DMS114 treated with DMSO at 0.1 percent for 48 hours (cell line): ENCODE measurements around the gene PDK2.
A peak's percentile ranks its signal among the peaks of the same experiment; 100 is the strongest.

Experiments used
- DNase-seq: peaks from one replicate; lab custom pipeline; 2025; ENCODE audit not compliant: unreplicated experiment; lab: John Stamatoyannopoulos, UW

The PDK2 gene

DNA sequence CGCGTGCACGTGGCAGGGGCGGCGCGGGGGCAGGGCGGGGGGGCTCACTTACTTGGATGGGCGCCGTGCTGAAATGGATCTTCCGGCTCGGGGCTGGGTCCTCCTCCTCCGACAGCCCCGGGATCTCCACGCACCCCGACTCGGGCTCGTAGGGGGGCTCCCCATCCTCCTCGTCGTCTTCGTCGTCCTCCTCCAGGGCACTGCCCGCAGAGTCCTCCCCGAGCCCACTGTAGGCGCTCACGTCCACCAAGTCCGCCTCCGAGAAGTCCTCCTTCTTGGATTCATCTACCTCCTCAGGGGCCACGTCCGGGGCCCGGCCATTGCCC lies 53.9 kb downstream of the PDK2 start:
- DNase-seq, result no peak

DNA sequence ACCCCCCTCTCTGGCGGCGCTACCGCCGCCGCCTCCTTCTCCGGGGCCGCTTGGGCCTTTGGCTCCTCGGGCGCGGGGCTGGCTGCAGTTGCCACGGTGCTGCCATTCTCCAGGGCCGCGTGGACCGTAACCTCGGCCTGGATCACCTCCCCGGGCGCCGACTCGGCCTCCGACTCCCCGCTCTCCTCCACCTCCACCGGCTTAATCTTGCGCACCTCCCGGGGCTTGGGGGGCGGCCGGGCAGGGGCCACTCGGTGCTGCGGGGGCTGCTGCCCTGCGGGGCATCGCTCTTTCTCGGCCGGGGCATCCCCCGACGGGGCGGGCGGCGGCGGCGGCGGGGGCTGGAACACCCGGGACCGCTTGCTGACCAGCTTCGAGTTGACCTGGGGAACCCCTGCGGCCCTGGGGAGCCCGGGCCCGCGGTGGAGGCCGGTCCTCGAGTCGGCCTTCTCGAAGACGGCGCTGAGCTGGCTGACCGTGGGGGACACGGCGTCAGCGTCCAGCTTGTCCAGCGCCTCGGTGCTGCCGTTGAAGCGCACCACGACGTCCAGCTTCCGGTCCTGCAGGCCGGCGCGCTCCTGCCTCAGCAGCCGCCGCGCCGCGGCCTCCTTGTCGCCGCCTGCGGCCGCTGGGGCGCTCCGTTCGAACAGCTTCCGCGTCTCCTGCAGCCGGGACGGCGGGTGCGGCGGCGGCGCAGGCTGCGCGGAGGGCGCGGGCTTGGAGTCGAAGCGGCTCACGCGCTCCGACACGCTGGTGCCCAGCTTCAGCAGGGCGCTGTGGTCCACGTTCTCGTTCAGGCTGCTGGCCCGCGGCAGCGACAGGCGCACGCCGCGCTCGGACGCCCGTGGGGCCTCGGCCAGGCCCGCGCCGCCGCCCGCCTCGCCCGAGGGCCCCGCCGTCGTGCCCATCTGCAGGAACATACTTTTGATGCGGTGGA lies 54.5 kb downstream of the PDK2 start:
- DNase-seq, result no peak

DNA sequence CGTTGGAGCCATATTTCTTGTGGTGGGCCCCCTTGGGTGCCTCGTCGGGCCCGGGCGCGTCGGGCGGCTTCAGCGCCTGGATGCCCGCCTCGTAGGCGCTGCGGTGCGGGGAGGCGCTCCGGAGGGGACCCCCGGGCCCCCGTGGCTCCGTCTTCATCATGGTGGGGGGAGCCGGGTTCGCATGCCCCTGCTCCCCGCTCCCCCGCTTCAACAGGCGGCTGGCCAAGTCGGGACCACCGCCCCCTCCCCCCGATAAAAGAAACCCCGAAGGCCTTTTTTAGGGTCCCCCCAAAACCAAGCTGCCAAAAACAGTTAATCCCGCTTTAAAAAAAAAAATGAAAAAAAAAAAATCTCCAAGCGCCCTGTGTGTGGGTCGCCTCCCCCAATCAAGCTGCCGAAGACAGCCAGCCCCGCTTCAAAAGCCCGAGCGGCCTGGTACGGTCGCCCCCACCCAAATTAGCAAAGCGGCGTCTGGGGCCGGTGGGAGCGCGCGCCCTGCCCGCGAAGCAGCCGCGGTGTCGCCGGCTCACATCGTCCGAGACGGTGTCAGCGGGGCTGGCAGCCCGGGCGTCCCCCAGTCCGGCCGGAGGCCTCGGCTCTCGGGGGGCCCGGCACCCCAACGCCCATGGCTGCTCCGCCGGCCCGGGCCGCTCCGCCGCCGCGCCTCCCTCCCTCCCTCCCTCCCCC lies 55.3 kb downstream of the PDK2 start, which contains the start of gene PPP1R9B:
TSS of gene PPP1R9B (minus strand) at position 324 of the 687 bp plus-strand sequence. CDS start at position 160, 164 bp downstream.
- no peak for DNase-seq

DNA sequence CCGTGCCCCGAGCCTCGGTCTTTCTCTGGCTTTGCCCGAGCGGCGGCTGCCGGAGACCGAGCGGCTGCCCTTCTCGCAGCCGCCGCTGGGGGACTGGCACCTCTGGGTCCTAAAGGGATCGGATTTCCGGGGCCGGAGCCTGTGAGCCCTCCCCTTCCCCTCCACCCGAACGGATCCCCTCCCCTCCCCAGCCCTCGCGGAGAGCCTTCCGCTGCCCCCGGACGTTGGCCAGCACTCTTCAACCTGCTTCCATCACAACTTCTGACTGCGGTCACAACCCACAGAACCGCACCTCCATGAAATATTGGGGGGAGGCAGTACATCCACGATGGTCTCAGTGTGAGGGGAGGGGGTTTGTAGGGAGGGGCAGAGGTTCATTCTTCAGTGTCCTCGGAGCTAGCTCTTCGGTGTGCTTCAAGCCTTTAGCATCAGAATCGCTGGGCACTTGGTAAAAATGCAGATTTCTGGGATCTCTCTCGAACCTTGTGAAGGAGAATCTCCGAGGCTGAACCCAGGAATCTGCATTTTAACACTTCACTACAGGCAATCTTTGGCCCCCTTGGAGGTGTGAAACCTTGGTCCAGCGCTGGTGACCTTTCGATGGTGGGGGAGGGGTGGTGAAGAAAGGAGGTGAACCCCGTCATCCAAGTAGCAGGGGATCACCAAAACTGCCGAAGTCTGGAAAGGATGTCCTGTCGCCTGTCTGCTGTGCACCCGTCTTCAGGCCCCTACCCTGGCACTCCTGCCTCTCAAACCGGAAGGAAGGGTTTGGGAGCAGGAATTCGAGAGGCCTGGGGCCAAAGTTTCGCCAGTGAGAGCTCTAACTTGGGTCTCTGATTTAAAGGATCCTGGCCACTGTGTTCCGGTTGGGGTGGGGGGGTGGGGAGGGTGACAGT lies 56.1 kb downstream of the PDK2 start:
- DNase-seq, result peak; percentile 77

DNA sequence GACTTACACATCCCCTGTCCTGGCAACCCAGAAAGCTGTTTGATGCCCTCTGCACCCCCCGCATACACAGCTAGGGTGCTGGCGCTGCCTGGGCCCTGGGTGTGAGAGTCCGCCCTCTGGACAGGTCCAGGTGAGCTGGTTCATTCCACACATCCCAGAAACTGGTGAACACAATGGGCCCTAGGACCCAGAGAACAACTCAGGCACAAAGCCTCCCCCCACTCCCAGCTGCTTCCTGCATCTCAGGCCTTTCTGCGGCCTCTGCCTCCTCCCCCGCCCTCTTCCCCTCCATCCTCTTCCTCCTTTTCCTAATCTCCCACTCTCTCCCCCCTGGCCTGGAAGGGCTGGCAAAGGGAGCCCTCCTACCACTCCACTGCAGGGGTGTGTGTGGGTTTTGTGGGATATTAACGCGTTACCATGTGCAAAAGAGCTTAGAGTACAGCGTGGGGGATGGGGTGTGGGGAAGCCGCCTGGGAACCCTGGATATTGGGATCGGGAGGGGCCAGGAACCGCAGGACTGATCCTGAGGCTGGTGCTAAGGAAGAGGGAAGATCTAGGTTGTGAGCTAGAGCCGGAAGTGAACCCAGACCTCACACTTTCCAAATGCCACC lies 56.9 kb downstream of the PDK2 start:
- DNase-seq, result peak; percentile 86

DNA sequence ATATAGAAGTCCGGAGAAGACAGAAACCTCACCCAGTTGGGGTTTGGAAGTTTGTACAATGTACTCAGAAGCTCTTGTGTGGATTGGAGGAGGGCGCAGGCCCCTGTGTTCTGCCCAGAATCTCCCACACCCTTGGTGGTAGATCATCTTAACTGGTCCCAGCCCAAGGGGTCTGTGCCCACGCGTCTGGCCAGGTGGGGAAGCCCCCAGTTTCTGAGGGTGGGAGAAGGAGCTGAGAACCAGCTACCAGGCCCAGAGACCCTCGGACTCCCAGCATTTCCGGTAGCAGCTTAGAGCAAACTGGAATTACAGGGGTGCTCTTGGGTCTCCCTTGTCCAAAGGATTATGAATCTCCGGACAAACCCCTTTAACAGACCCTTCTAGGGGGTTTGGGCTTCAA lies 57.6 kb downstream of the PDK2 start:
- no peak for DNase-seq

DNA sequence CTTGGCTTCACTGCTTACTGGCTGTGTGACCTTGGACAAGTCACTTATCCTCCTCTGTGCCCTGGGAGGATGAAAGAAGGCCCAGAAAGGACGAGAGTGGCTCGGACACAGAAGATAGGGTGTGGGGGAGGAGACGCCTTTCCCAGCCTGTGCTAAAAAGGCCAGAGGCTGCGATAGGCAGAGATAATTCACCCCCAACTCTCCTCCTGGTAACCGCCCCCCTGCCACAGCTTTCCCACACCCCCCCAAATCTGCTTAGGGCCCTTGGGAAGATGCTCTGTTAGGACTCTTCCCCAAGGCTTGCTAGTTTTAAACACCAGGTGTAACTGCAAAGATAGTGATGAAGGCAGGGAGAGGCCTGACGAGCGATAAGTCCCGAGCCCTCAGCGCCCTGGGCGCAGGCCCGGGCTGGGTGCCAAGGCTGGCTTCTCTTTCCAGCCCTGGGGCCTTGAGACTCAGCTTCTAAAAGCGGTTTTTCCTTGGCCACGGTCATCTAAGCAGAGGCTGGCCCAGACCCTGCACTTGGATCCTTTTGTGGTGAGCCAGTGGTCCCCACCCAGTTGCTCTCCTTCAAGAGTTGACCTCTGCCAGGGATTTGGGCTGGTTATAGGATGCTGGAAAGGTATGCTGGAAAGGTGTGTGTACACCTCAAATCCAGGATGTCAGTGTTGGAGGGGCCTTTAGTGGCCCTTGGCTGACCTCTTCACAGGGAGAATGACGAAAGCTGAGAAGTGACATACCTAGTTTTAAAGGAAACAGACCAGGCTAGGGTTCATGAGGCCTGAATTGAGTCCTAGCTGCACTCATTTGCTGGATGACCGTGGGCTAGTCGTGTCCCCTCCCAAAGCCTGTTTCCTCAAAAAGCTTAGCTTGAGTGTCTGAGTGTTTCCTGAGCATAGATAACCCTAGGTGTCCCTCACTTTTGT lies 58.8 kb downstream of the PDK2 start:
- DNase-seq, result no peak

DNA sequence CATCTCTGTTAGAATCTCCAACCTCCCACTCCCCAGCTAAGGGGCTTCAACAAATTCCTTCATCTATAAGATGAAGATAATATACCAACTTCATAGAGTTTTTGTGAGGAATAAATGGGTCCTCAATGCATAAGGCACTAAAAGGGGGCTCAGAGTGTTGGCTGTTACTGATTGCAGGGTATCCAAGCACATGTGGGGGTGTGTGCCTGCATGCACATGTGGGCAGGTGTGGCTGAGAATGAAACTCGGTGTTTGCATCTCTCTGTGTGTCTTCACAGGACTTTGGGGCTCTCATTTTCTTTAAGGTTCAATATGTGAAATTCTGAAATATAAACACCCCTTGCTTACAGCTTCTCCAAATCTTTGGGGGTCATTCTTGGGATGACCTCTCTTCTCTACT lies 59.5 kb downstream of the PDK2 start:
- DNase-seq, result no peak

DNA sequence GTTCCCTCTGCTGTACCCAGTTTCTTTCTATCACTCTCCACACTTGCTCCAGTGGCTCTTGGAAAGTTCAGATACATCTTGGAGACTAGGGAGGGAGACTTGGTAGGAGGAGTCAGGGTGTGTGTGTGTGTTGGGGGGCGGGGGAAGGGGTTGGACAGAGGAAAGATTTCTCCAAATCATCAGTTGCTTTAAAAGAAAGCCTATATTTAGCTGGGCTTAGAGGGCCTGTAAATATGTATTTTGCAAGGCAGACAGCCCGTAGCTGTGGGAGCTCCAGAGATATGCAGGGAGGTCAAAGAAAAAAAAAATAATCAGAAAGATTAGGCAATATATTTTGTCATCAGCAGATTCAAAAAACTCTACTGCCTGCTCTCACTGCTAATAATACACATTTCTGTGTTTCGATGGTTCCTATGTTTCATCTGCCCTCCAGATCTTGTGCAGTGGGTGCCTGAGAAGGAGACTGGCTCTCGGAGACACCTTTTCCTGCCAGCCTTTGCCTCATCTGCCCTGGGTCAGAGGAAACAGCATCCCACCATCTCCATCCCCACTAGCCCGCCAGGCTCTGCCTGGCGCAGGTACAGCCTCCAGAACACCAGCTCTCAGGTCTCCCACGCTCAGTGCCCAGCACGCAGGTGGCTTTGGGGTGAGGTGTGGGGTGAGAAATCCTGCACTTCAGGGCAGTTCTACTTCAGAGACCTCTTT lies 60.1 kb downstream of the PDK2 start:
- DNase-seq, result no peak

DNA sequence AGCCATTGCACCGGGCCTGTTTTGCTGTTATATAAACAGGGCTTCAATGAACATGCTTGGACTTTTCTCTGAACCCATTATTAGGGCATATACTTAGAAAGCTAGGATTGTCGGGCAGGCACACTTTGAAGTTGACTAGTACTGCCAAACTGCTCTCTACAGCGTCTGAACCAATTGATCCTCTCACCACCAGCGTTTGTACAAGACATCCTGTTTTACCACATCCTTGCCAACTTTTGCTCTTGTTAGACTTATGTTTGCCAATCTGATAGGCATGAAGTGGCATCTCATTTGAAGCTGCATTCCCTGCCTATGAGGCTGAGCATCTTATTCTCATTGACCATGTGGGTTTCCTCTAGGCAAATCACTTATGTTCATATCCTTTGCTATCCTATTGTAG lies 62.7 kb downstream of the PDK2 start:
- DNase-seq, result no peak

DNA sequence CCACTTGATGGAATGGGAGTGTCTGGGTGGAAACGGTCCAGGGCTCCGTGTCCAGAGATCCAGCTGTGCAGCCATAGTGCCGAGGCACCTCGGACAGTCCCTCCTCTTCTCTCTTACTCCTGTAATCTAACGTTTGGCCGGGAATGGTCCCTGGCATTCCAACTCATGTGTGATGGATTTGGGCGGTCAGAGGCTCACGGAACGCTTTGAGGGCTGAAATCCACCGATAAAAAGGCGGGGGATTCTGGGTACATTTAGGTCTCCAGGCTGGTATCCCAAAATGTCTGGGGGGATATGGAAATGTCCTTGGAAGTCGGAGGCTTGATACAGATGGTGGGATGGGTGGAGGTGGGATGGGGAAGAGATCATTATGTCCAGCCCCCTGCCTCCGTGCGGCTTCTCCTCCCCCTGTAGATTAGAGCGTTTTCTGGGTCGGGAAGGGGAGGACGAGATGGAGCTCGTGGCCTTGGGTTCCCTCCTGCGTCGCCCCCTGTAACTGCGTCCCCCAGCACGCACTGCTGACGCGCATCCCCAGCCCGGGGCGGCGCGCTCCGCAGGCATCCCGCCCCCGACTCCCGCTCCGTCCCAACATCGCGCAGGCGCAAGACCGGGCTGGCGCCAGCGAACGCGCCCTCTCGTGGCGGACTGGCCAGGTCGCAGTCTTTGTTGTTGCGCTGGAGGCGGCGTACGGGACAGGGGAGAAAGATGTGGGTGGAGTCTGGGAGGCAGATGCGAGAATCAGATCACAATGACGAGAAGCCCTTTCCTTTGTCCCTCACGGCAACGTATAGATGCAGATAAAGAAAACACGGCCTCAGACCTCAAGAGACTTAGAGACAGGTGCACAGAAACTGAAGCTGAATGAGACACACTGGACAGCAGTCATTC lies 66.1 kb downstream of the PDK2 start:
- peak; percentile 90 for DNase-seq
